Activated CD4-positive, alpha-beta T cell treated with anti-CD3 and anti-CD28 coated beads for 48 hours (primary cell): Measurements from ENCODE around the gene KPNA5.
A peak's percentile ranks its signal among the peaks of the same experiment; 100 is the strongest.
"Not testable (repeated sequence)": the region's sequence is repeated elsewhere in the genome, so short reads cannot be mapped to it uniquely, and the experiment has no call there.

Experiments used
- DNase-seq: peaks from one replicate; pipeline ENCODE4 v3.0.0-alpha.2; 2020

Gene KPNA5

GRCh38 chr6:116680880-116681672, at the start of gene KPNA5:
Gene KPNA5, plus strand, starts transcription at chr6:116681211. Its CDS starts 124 bp downstream, at chr6:116681335.
- peak; percentile 95 for DNase-seq

GRCh38 chr6:116631379-116631990, 49.5 kb upstream of the KPNA5 start:
- no peak for DNase-seq

- DNase-seq, result no peak
Observed at GRCh38 chr6:116633685-116634084, 47.3 kb upstream of the KPNA5 start.

GRCh38 chr6:116648156-116648555, 32.9 kb upstream of the KPNA5 start:
- DNase-seq, result no peak

GRCh38 chr6:116649129-116649528, 31.9 kb upstream of the KPNA5 start:
- DNase-seq, result no peak

- no peak for DNase-seq
Observed at GRCh38 chr6:116651916-116652315, 29.1 kb upstream of the KPNA5 start.

- no peak for DNase-seq
Observed at GRCh38 chr6:116661594-116661993, 19.4 kb upstream of the KPNA5 start.

- DNase-seq, result no peak
Observed at GRCh38 chr6:116662202-116662601, 18.8 kb upstream of the KPNA5 start.

GRCh38 chr6:116663308-116663707, 17.7 kb upstream of the KPNA5 start:
- DNase-seq, result no peak

- not testable (repeated sequence) for DNase-seq
Observed at GRCh38 chr6:116664169-116664568, 16.8 kb upstream of the KPNA5 start.

- DNase-seq, result no peak
Observed at GRCh38 chr6:116665464-116665863, 15.5 kb upstream of the KPNA5 start.

- DNase-seq, result no peak
Observed at GRCh38 chr6:116666869-116667268, 14.1 kb upstream of the KPNA5 start.

- no peak for DNase-seq
Observed at GRCh38 chr6:116667623-116668022, 13.4 kb upstream of the KPNA5 start.

GRCh38 chr6:116672306-116672705, 8.7 kb upstream of the KPNA5 start:
- DNase-seq, result no peak

GRCh38 chr6:116676021-116676420, 5.0 kb upstream of the KPNA5 start:
- DNase-seq, result no peak

- DNase-seq, result peak; percentile 42
Observed at GRCh38 chr6:116682334-116682712, 1.3 kb downstream of the KPNA5 start.

- no peak for DNase-seq
Observed at GRCh38 chr6:116685437-116685993, 4.5 kb downstream of the KPNA5 start.

GRCh38 chr6:116686475-116687101, 5.6 kb downstream of the KPNA5 start:
- DNase-seq, result not testable (repeated sequence)

- DNase-seq, result no peak
Observed at GRCh38 chr6:116691154-116691553, 10.1 kb downstream of the KPNA5 start.

- not testable (repeated sequence) for DNase-seq
Observed at GRCh38 chr6:116692873-116693272, 11.9 kb downstream of the KPNA5 start.

- not testable (repeated sequence) for DNase-seq
Observed at GRCh38 chr6:116693275-116693674, 12.3 kb downstream of the KPNA5 start.

- DNase-seq, result no peak
Observed at GRCh38 chr6:116695401-116695800, 14.4 kb downstream of the KPNA5 start.

- no peak for DNase-seq
Observed at GRCh38 chr6:116697480-116697879, 16.5 kb downstream of the KPNA5 start.

- DNase-seq, result not testable (repeated sequence)
Observed at GRCh38 chr6:116703888-116704287, 22.9 kb downstream of the KPNA5 start.
